ENCODE results near the gene RPRD1B. TPM values are rescaled to one million over a fixed set of nuclear protein-coding genes. Genes with fewer than 3 reads are reported as not detected.

Gene RPRD1B
- total and polyA plus RNA-seq, 2 experiments from 2014 or later: 16.5 to 28.0 TPM

GRCh38 chr20:38093641-38094077, 60.1 kb downstream of the RPRD1B start:
- 96% methylated on average over 8 of the region's 8 CpGs for WGBS (ENCODE audit: low lambda C conversion rate, missing lambda C conversion rate)
- no peaks in the 10 kb centered on the region for H3K9me2 ChIP-seq (replicated peaks; ENCODE audit: insufficient read depth)
- peak overlapping the region; percentile 85 for H3K27ac ChIP-seq
- no peaks in the 10 kb centered on the region for H4K20me1 ChIP-seq (ENCODE audit: insufficient read depth, poor library complexity, severe bottlenecking)
- H3K4me3 ChIP-seq: no peak overlapping the region
- peaks cover 16% of the 10 kb centered on the region for H3K4me1 ChIP-seq (ENCODE audit: insufficient read depth)
- no peak overlapping the region for H2AFZ ChIP-seq
- no peaks in the 10 kb centered on the region for H3K9me3 ChIP-seq (ENCODE audit: low read depth)
- no peaks in the 10 kb centered on the region for H3K27me3 ChIP-seq
- no peak for DNase-seq (ENCODE audit: low spot score)
- no peaks in the 10 kb centered on the region for H3K79me2 ChIP-seq
- H3K36me3 ChIP-seq (replicated peaks; ENCODE audit: insufficient read depth, low read depth): no peaks in the 10 kb centered on the region
- H3K4me2 ChIP-seq: no peak overlapping the region
- no peak for TF ChIP-seq EZH2 (IDR thresholded peaks at IDR 0.05; ENCODE audit: borderline replicate concordance)
- TF ChIP-seq EZH2phosphoT487 (IDR thresholded peaks at IDR 0.05; ENCODE audit: low read depth, severe bottlenecking, unreplicated experiment): no peak
- TF ChIP-seq CTCF (IDR thresholded peaks at IDR 0.05; ENCODE audit: poor library complexity): no peak

GRCh38 chr20:38094373-38094891, 60.9 kb downstream of the RPRD1B start:
- WGBS (ENCODE audit: low lambda C conversion rate, missing lambda C conversion rate): 95% methylated on average over 1 of the region's 1 CpG
- peak overlapping the region; percentile 85 for H3K27ac ChIP-seq
- peak; percentile 43 for DNase-seq (ENCODE audit: low spot score)

GRCh38 chr20:38095017-38095686, 61.6 kb downstream of the RPRD1B start:
- Histone ChIP-seq H2AFZ (no peak overlapping the region), H3K4me2 (no peak overlapping the region), H3K4me3 (no peak overlapping the region), H3K36me3 (replicated peaks; ENCODE audit: insufficient read depth, low read depth) (no peaks in the 10 kb centered on the region), H3K79me2 (no peaks in the 10 kb centered on the region), H3K27ac (peak overlapping the region; percentile 85), H3K4me1 (ENCODE audit: insufficient read depth) (peaks cover 16% of the 10 kb centered on the region), H3K9me2 (replicated peaks; ENCODE audit: insufficient read depth) (no peaks in the 10 kb centered on the region), H3K9me3 (ENCODE audit: low read depth) (no peaks in the 10 kb centered on the region), H3K27me3 (no peaks in the 10 kb centered on the region), H4K20me1 (ENCODE audit: insufficient read depth, poor library complexity, severe bottlenecking) (no peaks in the 10 kb centered on the region)
- DNase-seq (ENCODE audit: low spot score): no peak
- TF ChIP-seq EZH2 (IDR thresholded peaks at IDR 0.05; ENCODE audit: borderline replicate concordance) (no peak), CTCF (IDR thresholded peaks at IDR 0.05; ENCODE audit: poor library complexity) (no peak), EZH2phosphoT487 (IDR thresholded peaks at IDR 0.05; ENCODE audit: low read depth, severe bottlenecking, unreplicated experiment) (no peak)
- 89% methylated on average over 7 of the region's 7 CpGs for WGBS (ENCODE audit: low lambda C conversion rate, missing lambda C conversion rate)

More at GRCh38 chr20:38094373-38094891, 60.9 kb downstream of the RPRD1B start:
- Histone ChIP-seq H3K4me1 (ENCODE audit: insufficient read depth) (peaks cover 16% of the 10 kb centered on the region), H3K4me3 (no peak overlapping the region), H3K36me3 (replicated peaks; ENCODE audit: insufficient read depth, low read depth) (no peaks in the 10 kb centered on the region), H3K9me2 (replicated peaks; ENCODE audit: insufficient read depth) (no peaks in the 10 kb centered on the region), H3K79me2 (no peaks in the 10 kb centered on the region), H4K20me1 (ENCODE audit: insufficient read depth, poor library complexity, severe bottlenecking) (no peaks in the 10 kb centered on the region), H3K9me3 (ENCODE audit: low read depth) (no peaks in the 10 kb centered on the region), H3K4me2 (no peak overlapping the region), H3K27me3 (no peaks in the 10 kb centered on the region), H2AFZ (no peak overlapping the region)
- TF ChIP-seq EZH2 (IDR thresholded peaks at IDR 0.05; ENCODE audit: borderline replicate concordance) (no peak), EZH2phosphoT487 (IDR thresholded peaks at IDR 0.05; ENCODE audit: low read depth, severe bottlenecking, unreplicated experiment) (no peak), CTCF (IDR thresholded peaks at IDR 0.05; ENCODE audit: poor library complexity) (no peak)
